Measurements from ENCODE around the gene HECA. TPM values are rescaled to one million over a fixed set of nuclear protein-coding genes. Genes with fewer than 3 reads are reported as not detected.

Gene HECA
- total and polyA plus RNA-seq, 10 of the 15 experiments (the other 5 are each of a cell fraction or from before 2014, with no cell fraction given): 0.52 to 7.2 (median 2.7) TPM

- no TSS peak for BruUV-seq (replicated peaks)
- TF ChIP-seq, protein P1, sequence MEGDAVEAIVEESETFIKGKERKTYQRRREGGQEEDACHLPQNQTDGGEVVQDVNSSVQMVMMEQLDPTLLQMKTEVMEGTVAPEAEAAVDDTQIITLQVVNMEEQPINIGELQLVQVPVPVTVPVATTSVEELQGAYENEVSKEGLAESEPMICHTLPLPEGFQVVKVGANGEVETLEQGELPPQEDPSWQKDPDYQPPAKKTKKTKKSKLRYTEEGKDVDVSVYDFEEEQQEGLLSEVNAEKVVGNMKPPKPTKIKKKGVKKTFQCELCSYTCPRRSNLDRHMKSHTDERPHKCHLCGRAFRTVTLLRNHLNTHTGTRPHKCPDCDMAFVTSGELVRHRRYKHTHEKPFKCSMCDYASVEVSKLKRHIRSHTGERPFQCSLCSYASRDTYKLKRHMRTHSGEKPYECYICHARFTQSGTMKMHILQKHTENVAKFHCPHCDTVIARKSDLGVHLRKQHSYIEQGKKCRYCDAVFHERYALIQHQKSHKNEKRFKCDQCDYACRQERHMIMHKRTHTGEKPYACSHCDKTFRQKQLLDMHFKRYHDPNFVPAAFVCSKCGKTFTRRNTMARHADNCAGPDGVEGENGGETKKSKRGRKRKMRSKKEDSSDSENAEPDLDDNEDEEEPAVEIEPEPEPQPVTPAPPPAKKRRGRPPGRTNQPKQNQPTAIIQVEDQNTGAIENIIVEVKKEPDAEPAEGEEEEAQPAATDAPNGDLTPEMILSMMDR (IDR thresholded peaks at IDR 0.05 in 2 of 3, conservative IDR thresholded peaks at IDR 0.05 in 1 of 3; ENCODE audit: control insufficient read depth in 2 of 3, extremely low read depth in 1 of 3, insufficient read depth in 1 of 3, low read depth in 3 of 3, low read length in 3 of 3): no peak
- no peak for TF ChIP-seq HSF1 (IDR thresholded peaks at IDR 0.05; ENCODE audit: low read depth, low read length)
- no peak for TF ChIP-seq POLR2AphosphoS2 (IDR thresholded peaks at IDR 0.05; ENCODE audit: low read depth, low read length)
- no peak for TF ChIP-seq MLLT1 (IDR thresholded peaks at IDR 0.05)
- TF ChIP-seq, protein P2, sequence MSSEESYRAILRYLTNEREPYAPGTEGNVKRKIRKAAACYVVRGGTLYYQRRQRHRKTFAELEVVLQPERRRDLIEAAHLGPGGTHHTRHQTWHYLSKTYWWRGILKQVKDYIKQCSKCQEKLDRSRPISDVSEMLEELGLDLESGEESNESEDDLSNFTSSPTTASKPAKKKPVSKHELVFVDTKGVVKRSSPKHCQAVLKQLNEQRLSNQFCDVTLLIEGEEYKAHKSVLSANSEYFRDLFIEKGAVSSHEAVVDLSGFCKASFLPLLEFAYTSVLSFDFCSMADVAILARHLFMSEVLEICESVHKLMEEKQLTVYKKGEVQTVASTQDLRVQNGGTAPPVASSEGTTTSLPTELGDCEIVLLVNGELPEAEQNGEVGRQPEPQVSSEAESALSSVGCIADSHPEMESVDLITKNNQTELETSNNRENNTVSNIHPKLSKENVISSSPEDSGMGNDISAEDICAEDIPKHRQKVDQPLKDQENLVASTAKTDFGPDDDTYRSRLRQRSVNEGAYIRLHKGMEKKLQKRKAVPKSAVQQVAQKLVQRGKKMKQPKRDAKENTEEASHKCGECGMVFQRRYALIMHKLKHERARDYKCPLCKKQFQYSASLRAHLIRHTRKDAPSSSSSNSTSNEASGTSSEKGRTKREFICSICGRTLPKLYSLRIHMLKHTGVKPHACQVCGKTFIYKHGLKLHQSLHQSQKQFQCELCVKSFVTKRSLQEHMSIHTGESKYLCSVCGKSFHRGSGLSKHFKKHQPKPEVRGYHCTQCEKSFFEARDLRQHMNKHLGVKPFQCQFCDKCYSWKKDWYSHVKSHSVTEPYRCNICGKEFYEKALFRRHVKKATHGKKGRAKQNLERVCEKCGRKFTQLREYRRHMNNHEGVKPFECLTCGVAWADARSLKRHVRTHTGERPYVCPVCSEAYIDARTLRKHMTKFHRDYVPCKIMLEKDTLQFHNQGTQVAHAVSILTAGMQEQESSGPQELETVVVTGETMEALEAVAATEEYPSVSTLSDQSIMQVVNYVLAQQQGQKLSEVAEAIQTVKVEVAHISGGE (CRISPR knock-in tag; IDR thresholded peaks at IDR 0.05): no peak
- no peak for TF ChIP-seq CBFB (IDR thresholded peaks at IDR 0.05; ENCODE audit: low read depth)
- TF ChIP-seq, protein P3, sequence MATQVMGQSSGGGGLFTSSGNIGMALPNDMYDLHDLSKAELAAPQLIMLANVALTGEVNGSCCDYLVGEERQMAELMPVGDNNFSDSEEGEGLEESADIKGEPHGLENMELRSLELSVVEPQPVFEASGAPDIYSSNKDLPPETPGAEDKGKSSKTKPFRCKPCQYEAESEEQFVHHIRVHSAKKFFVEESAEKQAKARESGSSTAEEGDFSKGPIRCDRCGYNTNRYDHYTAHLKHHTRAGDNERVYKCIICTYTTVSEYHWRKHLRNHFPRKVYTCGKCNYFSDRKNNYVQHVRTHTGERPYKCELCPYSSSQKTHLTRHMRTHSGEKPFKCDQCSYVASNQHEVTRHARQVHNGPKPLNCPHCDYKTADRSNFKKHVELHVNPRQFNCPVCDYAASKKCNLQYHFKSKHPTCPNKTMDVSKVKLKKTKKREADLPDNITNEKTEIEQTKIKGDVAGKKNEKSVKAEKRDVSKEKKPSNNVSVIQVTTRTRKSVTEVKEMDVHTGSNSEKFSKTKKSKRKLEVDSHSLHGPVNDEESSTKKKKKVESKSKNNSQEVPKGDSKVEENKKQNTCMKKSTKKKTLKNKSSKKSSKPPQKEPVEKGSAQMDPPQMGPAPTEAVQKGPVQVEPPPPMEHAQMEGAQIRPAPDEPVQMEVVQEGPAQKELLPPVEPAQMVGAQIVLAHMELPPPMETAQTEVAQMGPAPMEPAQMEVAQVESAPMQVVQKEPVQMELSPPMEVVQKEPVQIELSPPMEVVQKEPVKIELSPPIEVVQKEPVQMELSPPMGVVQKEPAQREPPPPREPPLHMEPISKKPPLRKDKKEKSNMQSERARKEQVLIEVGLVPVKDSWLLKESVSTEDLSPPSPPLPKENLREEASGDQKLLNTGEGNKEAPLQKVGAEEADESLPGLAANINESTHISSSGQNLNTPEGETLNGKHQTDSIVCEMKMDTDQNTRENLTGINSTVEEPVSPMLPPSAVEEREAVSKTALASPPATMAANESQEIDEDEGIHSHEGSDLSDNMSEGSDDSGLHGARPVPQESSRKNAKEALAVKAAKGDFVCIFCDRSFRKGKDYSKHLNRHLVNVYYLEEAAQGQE (IDR thresholded peaks at IDR 0.05; ENCODE audit: low read depth, low read length): no peak
- no peak for TF ChIP-seq NFIC (IDR thresholded peaks at IDR 0.05; ENCODE audit: low read depth, low read length)
- TF ChIP-seq POLR2AphosphoS5 (IDR thresholded peaks at IDR 0.05; ENCODE audit: low read length): no peak
Measured at GRCh38 chr6:139115989-139116758, 18.7 kb upstream of the HECA start.

More at GRCh38 chr6:139115989-139116758, 18.7 kb upstream of the HECA start:
- Histone ChIP-seq H3K27ac (ENCODE audit: control insufficient read depth, insufficient read depth) (no peak overlapping the region), H3K9me3 (replicated peaks; ENCODE audit: control insufficient read depth, insufficient read depth, low read length) (peaks cover 6% of the 10 kb centered on the region), H3K4me2 (ENCODE audit: control insufficient read depth, insufficient read depth) (no peak overlapping the region), H3K4me3 (no peak overlapping the region), H3K9ac (ENCODE audit: control insufficient read depth, insufficient read depth, low read length) (no peak overlapping the region), H4K20me1 (ENCODE audit: control insufficient read depth, insufficient read depth) (no peaks in the 10 kb centered on the region), H3K27me3 (replicated peaks in 1 of 2; ENCODE audit: control insufficient read depth in 2 of 2, insufficient read depth in 2 of 2, low read length in 1 of 2) (no peaks in the 10 kb centered on the region; a peak in 1 of 4 replicates), H3K36me3 (ENCODE audit: control insufficient read depth in 2 of 2, insufficient read depth in 2 of 2, low read length in 1 of 2) (no peaks in the 10 kb centered on the region), H2AFZ (ENCODE audit: control insufficient read depth, low read depth, low read length) (no peak overlapping the region), H3K4me1 (ENCODE audit: control insufficient read depth, insufficient read depth, low read length) (no peaks in the 10 kb centered on the region), H3K79me2 (ENCODE audit: control insufficient read depth, insufficient read depth, low read length) (no peaks in the 10 kb centered on the region)
- RAD21 ChIA-PET (ENCODE audit: unreplicated experiment): no interaction called here
- 58% methylated on average over 4 of the region's 4 CpGs for WGBS (ENCODE audit: insufficient coverage, insufficient replicate concordance, low lambda C conversion rate, missing lambda C conversion rate)
- intact Hi-C loops (cut with micrococcal nuclease; ENCODE audit: unreplicated experiment): no loop called here
- DNase-seq (ENCODE audit: low read depth, low spot score) (no peak), ATAC-seq (no peak), FAIRE-seq (no peak)
- POLR2A ChIA-PET: no interaction called here
- CTCF ChIA-PET: interaction anchor here (0.7 kb wide), 1 partner anchor 12 kb away, joined by 3 read pairs; no protein-coding TSS in a partner anchor
- SMC1A ChIA-PET (ENCODE audit: uncharacterized antibody, unreplicated experiment): interaction anchor here (0.6 kb wide), 1 partner anchor 10 kb away, joined by 3 read pairs; no protein-coding TSS in a partner anchor
- in situ Hi-C loops (cut with MboI): no loop called here
